Measurements from ENCODE around the gene LIN52.

LIN52 gene

DNA sequence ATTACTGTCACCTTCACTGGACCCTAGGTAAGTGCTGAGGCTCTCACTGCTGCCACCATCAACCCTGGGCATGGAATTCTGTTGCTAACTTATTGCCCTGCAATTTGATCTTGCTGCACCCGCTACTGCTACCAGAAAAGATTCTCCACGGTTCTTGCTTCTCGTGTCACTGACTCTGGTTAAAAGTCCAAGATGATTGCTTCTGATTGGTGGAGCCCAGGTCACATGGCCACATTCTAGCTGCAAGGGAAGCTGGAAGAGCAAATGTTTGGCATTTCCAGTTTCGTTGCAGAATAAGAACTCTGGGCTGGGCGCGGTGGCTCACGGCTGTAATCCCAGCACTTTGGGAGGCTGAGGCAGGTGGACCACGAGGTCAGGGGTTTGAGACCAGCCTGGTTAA lies 147.0 kb downstream of the LIN52 start:
- no peak for TF ChIP-seq ZFX (IDR thresholded peaks at IDR 0.05)
- TF ChIP-seq, protein P1, sequence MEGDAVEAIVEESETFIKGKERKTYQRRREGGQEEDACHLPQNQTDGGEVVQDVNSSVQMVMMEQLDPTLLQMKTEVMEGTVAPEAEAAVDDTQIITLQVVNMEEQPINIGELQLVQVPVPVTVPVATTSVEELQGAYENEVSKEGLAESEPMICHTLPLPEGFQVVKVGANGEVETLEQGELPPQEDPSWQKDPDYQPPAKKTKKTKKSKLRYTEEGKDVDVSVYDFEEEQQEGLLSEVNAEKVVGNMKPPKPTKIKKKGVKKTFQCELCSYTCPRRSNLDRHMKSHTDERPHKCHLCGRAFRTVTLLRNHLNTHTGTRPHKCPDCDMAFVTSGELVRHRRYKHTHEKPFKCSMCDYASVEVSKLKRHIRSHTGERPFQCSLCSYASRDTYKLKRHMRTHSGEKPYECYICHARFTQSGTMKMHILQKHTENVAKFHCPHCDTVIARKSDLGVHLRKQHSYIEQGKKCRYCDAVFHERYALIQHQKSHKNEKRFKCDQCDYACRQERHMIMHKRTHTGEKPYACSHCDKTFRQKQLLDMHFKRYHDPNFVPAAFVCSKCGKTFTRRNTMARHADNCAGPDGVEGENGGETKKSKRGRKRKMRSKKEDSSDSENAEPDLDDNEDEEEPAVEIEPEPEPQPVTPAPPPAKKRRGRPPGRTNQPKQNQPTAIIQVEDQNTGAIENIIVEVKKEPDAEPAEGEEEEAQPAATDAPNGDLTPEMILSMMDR (conservative IDR thresholded peaks at IDR 0.05) = no peak
- no peak overlapping the region for H3K27ac ChIP-seq

DNA sequence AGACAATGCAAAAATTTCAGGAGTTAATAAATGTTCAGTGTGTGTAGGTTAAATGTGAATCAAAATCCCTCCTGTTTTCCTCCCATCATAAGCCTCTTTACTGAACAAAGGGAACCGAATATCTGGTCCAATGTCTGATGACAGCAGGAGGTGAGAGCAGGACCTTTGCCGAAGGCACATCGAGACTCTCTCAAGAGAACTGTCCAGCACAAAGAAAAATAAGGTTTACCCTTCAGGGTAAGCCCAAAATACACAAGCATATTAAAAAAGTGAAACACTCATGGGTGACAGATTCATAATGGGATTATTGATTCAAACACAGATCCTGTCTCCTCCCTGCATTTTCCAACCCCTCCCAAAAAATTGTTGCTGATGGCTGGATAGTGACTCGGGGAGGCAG lies 150.3 kb downstream of the LIN52 start:
- TF ChIP-seq, protein P1 (conservative IDR thresholded peaks at IDR 0.05) = no peak
- TF ChIP-seq ZFX (IDR thresholded peaks at IDR 0.05) = no peak
- H3K27ac ChIP-seq = no peak overlapping the region

DNA sequence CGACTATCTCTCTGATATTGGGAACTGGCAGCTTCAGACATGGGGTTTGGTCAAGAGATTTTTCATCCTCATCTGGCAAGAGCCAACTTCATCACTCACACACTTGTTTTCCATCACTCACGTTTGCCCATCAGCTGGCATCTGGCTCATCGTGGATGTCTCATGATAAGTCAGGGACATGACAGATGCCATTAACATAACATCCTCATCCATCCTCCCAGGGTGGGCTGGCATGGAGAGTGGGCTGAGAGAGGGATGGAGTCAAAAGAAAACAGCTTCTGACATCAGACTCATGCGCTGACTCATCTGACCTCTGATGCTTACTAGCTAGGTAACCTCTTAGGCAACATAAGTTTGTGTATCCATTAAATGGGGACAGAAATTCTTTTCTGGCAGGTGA lies 152.7 kb downstream of the LIN52 start:
- TF ChIP-seq ZFX (IDR thresholded peaks at IDR 0.05) = no peak
- H3K27ac ChIP-seq = no peak overlapping the region

DNA sequence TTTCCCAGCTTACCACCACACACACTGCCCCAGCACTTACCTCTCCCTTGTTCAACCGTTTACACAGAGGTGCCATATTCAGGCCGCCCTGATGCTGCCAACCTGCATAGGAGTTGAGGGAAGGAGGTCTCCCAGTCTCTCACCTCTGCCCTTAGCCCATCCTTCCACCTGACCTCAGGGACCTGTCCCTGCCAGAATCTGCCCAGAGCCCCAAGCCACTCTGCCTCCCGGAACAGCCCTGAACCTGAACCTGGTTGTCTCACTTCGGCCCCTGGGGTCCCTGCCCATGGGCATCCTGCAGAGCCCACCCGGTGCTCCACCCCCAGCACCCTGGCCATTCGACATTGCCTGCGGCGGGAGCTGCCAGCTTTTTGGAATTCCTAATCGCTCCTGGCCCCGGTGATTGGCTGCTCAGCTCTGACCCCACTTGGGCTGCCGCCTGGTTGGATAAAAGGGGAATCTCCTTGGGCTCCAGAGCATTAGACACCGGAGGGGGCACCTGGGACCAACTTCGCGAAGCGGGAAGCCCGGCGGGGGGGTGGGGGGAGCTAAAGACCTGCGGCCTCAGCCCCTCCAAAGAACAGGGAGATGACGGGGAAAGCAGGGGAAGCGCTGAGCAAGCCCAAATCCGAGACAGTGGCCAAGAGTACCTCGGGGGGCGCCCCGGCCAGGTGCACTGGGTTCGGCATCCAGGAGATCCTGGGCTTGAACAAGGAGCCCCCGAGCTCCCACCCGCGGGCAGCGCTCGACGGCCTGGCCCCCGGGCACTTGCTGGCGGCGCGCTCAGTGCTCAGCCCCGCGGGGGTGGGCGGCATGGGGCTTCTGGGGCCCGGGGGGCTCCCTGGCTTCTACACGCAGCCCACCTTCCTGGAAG lies 154.5 kb downstream of the LIN52 start, which contains the start of gene VSX2:
TSS of gene VSX2 (plus strand) at position 476 of the 874 bp plus-strand sequence. CDS start at position 589, 113 bp downstream.
- H3K27ac ChIP-seq = no peak within 1 kb of the TSS
- TF ChIP-seq ZFX (IDR thresholded peaks at IDR 0.05) = no peak
- TF ChIP-seq, protein P1 (conservative IDR thresholded peaks at IDR 0.05) = no peak

DNA sequence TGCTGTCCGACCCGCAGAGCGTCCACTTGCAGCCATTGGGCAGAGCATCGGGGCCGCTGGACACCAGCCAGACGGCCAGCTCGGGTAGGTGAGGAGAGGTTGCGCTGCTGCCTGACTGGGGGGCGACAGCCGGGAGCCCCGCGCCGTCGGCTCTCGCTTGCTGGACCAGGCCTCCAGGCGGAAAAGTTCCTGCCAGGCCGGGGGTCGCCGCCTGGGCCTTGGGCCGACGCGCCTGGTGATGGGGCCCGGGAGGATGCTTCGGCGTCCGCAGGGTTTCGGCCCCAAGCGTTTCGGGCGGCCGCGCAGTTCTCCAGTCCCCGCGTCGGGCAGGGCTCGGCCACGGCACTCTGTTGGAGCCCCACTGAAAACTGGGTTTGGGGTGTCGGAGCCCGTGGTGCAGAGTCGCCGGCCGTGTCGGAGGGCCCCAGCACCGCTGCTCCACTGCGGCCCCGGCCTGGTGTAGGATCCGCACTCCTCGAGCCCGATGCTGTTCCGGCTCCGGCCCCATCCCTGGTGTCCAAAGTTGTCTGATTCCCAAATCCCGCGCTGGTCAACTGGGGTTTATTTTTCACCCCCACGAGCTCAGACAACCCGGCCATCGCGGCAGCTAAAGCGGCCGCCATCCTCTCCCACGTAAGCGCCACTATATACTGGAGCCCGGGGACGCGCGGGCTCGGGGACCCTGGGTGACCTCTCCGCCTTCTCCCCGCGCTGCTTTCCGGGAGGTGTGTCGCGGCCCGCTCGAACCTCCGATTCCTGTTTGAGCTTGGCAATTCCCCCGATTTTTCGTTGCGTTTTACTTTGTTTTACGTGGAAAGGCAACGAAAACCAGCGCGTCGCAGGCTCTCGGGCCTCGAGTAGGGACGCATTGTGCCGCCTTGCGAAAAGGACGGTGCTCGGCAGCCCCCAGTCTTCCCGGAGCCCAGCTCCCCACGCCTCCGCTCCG lies 155.4 kb downstream of the LIN52 start:
- TF ChIP-seq, protein P1 (conservative IDR thresholded peaks at IDR 0.05) = no peak
- no peak for TF ChIP-seq ZFX (IDR thresholded peaks at IDR 0.05)
- H3K27ac ChIP-seq = no peak overlapping the region

DNA sequence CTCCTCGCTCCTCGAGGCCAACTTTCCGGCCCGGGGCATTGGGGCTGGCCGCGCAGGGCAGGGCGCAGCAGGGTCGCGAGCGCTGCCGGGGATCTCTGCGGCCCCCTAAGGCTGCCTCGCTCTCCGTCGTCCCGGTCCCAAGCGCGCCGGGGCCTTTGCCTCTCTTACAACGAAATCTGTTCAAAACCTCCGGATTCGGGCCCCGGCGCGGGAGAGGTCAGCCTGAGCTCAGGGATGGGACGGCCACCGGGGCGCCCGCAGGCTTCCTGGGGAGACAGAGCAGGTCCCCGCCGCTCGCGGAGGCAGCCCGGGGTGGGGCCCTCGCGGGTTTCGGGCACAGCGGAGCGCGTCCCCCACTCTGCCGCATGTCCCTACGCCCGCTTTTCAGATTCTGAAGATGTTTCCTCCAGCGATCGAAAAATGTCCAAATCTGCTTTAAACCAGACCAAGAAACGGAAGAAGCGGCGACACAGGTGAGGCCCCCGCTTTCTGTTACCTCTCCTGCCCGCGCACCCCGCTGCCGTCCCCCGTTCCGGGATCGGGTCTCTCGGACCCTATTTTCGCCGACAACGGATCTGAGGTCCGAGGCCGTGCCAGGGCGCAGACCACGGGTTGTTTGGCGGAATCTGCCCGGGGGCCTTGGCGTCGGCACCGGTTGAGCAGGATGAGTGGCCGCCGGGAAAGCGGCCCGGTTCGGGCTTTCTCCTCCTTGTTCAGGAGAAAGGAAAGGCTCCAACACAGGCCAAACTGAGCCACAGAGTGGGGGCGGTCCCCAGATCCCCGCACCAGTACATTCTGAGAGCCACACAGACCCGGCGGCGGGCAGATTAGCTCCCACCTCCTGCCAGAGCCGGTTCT lies 156.3 kb downstream of the LIN52 start:
- TF ChIP-seq, protein P1 (conservative IDR thresholded peaks at IDR 0.05) = no peak
- TF ChIP-seq ZFX (IDR thresholded peaks at IDR 0.05) = no peak
- no peak overlapping the region for H3K27ac ChIP-seq

DNA sequence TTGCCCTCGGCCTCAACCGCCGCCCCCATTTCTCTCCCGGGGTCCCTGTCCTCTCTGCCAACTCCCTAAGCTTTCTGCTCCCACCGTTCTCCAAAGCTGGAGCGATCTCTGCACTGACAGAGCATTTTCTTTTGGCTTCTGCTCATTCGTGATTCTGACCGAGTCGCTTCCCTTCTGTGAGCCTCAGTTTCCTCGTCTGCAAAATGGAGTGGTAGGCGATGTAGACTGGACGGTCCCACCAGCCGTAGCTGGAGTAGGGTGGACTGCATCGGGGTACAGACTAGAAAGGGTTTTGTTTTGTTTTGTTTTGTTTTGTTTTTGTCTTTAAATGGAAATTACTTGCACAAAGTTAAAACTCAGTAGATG lies 156.9 kb downstream of the LIN52 start:
- TF ChIP-seq, protein P1 (conservative IDR thresholded peaks at IDR 0.05) = no peak
- no peak overlapping the region for H3K27ac ChIP-seq

Measured in C4-2B (cell line).